Peyer's patch (tissue), 4 donors: ENCODE results near the gene UBE2E2. TPM values are rescaled to one million over a fixed set of nuclear protein-coding genes. Genes with fewer than 3 reads are reported as not detected.

Experiments used
- DNase-seq, 3 donors: peaks; one replicate each; pipeline ENCODE4 v3.0.0-alpha.2; 2017 to 2019
- H3K27ac ChIP-seq, 4 donors: fragments of 200-600 bp; sonication (generic); one replicate each; pipeline ENCODE4 v1.5.1; 2016 to 2019
- H3K27me3 ChIP-seq, 2 donors: fragments of 200-600 bp; sonication (generic); one replicate each; pipeline ENCODE4 v1.5.1; 2019
- H3K36me3 ChIP-seq, 3 donors: fragments of 200-600 bp; sonication (generic); one replicate each; pipeline ENCODE4 v1.5.1; 2016 to 2019
- H3K4me1 ChIP-seq, 4 donors: fragments of 200-600 bp; sonication (generic); one replicate each; pipeline ENCODE4 v1.5.1; 2016 to 2019
- H3K4me3 ChIP-seq, 4 donors: fragments of 200-600 bp; sonication (generic); 1 replicate in 3 of 4; 2 replicates in 1 of 4; pipeline ENCODE4 v1.5.1; 2016 to 2019; ENCODE audit warnings: mild to moderate bottlenecking in 1 of 4
- H3K9me3 ChIP-seq, 4 donors: fragments of 200-600 bp; sonication (generic); one replicate each; pipeline ENCODE4 v1.5.1; 2016 to 2019; ENCODE audit warnings: mild to moderate bottlenecking in 1 of 4
- POLR2A ChIP-seq, 2 donors: fragments of 450-650 bp; IDR thresholded peaks; one replicate each; pipeline ENCODE4 v1.5.1; 2017; ENCODE audit warnings: antibody characterized with exemption in 2 of 2, mild to moderate bottlenecking in 2 of 2, moderate library complexity in 2 of 2
- total RNA-seq, 4 donors: library from RNA; depleted of rRNA; stranded (reverse); fragments of >200 nt; gene quantifications; one replicate each; pipeline ENCODE4 v1.1.0, GENCODE V29; 2016
- TF ChIP-seq, protein P1 (sequence below), 6 experiments: fragments of 450-650 bp in 4 of 6; fragments of 200-600 bp in 2 of 6; sonication (generic) in 1 of 6; IDR thresholded peaks; one replicate each; pipeline ENCODE4 v1.5.1; 2017 to 2019; ENCODE audit warnings: antibody characterized with exemption in 6 of 6, mild to moderate bottlenecking in 3 of 6, moderate library complexity in 1 of 6

UBE2E2 gene
- total RNA-seq, 4 donors from 2014 or later, result 0.70 to 37.1 (median 20.8) TPM

DNA sequence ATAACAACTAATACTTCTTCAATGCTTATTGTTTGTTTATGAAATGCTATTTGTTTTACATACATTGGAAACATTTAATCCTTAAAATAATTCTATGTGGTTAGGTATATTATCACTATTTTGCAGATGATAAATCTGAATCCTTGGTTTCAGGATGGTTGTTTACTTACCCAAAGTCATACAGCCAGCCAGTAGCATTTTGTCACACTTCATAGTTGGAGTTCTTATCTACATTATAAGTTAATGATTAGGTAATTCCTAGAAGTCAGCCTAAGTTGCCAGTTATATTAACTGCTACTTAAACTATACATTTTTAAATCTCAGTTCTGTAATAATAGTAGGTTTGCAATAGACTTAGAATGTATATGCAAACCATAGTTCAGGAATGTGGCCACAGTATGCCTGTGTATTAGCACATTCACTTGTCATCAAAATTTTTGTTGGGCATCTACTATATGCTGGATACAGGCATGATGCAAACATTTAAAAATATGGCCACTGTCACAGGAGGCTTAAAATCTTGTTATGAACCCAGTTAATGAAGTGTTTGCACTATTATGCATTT lies 187.9 kb downstream of the UBE2E2 start:
- H3K9me3 ChIP-seq, result no peaks in the 10 kb centered on the region
- TF ChIP-seq, protein P1, sequence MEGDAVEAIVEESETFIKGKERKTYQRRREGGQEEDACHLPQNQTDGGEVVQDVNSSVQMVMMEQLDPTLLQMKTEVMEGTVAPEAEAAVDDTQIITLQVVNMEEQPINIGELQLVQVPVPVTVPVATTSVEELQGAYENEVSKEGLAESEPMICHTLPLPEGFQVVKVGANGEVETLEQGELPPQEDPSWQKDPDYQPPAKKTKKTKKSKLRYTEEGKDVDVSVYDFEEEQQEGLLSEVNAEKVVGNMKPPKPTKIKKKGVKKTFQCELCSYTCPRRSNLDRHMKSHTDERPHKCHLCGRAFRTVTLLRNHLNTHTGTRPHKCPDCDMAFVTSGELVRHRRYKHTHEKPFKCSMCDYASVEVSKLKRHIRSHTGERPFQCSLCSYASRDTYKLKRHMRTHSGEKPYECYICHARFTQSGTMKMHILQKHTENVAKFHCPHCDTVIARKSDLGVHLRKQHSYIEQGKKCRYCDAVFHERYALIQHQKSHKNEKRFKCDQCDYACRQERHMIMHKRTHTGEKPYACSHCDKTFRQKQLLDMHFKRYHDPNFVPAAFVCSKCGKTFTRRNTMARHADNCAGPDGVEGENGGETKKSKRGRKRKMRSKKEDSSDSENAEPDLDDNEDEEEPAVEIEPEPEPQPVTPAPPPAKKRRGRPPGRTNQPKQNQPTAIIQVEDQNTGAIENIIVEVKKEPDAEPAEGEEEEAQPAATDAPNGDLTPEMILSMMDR (IDR thresholded peaks at IDR 0.05), result no peak
- no peak for TF ChIP-seq POLR2A (IDR thresholded peaks at IDR 0.05)
- no peak overlapping the region for H3K27ac ChIP-seq
- no peak overlapping the region for H3K4me3 ChIP-seq
- no peaks in the 10 kb centered on the region for H3K36me3 ChIP-seq
- DNase-seq, result no peak
- no peaks in the 10 kb centered on the region for H3K27me3 ChIP-seq
- H3K4me1 ChIP-seq, result no peaks in the 10 kb centered on the region

DNA sequence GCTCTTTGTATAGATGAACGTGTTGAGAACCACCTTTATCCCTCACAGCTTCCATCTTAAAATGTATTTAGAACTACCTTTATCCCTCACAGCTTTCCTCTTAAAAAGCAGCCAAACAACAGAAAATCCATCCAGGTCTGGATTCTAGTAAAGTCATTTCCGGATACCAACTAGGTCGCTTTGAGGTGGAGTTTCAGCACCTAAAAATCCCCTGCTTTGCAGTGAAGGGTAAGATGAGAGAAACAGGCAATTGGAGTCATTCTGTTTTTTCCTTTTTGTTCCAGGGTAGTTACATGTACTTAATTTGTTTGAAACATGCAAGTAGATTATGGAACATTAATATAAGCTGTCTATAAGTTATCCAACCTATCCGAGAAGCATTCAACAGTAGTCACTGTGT lies 192.0 kb downstream of the UBE2E2 start:
- Histone ChIP-seq H3K4me1 (no peaks in the 10 kb centered on the region), H3K27ac (no peak overlapping the region), H3K36me3 (no peaks in the 10 kb centered on the region), H3K27me3 (no peaks in the 10 kb centered on the region), H3K9me3 (no peaks in the 10 kb centered on the region), H3K4me3 (no peak overlapping the region)
- no peak for DNase-seq
- TF ChIP-seq, protein P1 (IDR thresholded peaks at IDR 0.05), result no peak
- TF ChIP-seq POLR2A (IDR thresholded peaks at IDR 0.05), result no peak

DNA sequence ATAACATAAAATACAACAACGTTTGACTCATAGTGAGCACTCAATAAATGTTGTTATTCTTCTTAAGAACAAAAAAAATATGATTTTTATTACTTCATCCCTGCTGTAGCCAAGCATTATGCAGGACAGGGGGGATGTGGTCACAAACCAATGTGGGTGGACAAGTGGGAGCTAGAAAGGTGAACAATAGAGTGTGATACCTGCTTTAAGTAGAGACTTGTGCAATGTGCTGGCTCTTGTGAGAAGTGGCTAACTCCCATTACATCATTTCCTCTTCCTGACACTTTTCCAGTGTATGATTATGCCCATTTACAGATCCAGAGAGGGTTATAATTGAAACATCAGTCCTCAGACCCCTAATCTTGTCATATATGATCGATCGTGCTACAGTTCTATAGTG lies 193.6 kb downstream of the UBE2E2 start:
- H3K4me3 ChIP-seq, result no peak overlapping the region
- no peak for DNase-seq
- no peak for TF ChIP-seq POLR2A (IDR thresholded peaks at IDR 0.05)
- TF ChIP-seq, protein P1 (IDR thresholded peaks at IDR 0.05), result no peak
- no peaks in the 10 kb centered on the region for H3K4me1 ChIP-seq
- H3K36me3 ChIP-seq, result no peaks in the 10 kb centered on the region
- H3K27me3 ChIP-seq, result no peaks in the 10 kb centered on the region
- H3K9me3 ChIP-seq, result no peaks in the 10 kb centered on the region
- H3K27ac ChIP-seq, result no peak overlapping the region

DNA sequence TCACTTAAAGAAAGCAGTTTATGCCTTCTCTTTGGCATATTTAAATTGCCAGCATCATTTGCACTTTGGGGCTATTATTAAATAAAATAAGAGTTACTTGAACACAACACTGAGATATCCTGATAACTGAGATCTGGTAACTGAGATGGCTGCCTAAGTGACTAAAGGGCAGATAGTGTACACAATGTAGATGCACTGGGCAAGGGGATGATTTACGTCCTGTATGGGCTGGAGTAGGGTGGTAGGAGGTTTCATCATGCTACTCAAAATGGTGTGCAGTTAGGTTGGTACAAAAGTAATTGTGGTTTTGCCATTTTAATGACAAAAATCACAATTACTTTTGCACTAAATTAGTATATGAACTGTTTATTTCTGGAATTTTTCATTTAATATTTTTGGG lies 196.1 kb downstream of the UBE2E2 start:
- H3K4me1 ChIP-seq, result no peaks in the 10 kb centered on the region
- no peak for DNase-seq
- TF ChIP-seq, protein P1 (IDR thresholded peaks at IDR 0.05), result no peak
- no peak for TF ChIP-seq POLR2A (IDR thresholded peaks at IDR 0.05)

DNA sequence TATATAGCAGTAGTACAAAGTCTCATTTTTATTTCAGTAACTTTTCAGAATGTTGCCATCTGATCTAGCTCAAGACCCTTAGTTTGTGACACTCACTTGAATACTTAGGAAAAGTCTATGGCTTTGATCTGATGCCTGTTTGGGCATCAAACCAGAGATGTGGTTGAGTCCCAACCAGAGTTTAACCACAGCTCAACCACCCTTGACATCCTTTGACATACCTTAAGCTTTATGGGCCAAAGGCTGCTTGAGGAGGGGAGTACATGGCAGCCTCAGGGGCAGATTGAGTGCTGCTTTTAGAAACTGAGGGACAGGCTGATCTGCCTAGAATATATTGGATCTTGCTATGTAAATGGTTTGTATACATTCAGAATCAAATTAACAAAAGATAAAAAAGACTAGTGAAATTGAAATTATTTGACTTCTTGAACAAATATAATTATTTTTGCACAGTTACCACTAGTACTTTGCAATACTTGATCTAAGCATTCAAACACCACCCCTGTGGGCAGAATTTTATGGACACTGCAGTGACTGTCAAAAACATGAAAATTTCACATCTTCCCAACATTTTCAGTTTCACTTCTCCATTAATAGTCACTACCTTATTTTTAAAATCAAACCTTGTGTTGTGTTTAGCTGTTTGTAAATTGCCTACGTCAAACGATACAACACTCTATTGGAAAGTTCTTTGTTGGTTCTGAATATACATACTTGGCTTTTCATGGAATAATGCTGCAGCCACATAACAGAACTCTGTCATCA lies 199.8 kb downstream of the UBE2E2 start:
- no peak overlapping the region for H3K27ac ChIP-seq
- no peaks in the 10 kb centered on the region for H3K9me3 ChIP-seq
- DNase-seq, result no peak
- H3K4me3 ChIP-seq, result no peak overlapping the region
- TF ChIP-seq POLR2A (IDR thresholded peaks at IDR 0.05), result no peak
- TF ChIP-seq, protein P1 (IDR thresholded peaks at IDR 0.05), result no peak
- no peaks in the 10 kb centered on the region for H3K36me3 ChIP-seq
- H3K4me1 ChIP-seq, result peaks cover 0 to 3% (median 0%) of the 10 kb centered on the region in 4 donors
- H3K27me3 ChIP-seq, result no peaks in the 10 kb centered on the region

More for the DNA sequence above, 196.1 kb downstream of the UBE2E2 start:
- Histone ChIP-seq H3K4me3 (no peak overlapping the region), H3K36me3 (no peaks in the 10 kb centered on the region), H3K9me3 (no peaks in the 10 kb centered on the region), H3K27ac (no peak overlapping the region), H3K27me3 (no peaks in the 10 kb centered on the region)
